SK-N-SH (cell line): ENCODE measurements around the gene OGFR. TPM values are rescaled to one million over a fixed set of nuclear protein-coding genes. Genes with fewer than 3 reads are reported as not detected.

Experiments
- CTCF ChIA-PET: fragments of 300-600, 350-600 bp; formaldehyde crosslinking; extraction: SDS; loops from one replicate; lab custom pipeline; 2021; lab: Yijun Ruan, JAX
- POLR2A ChIA-PET: fragments of 350-600 bp; sonication (Branson Sonifier 250); formaldehyde crosslinking; extraction: SDS; loops from one replicate; lab custom pipeline; 2020; ENCODE audit warnings: antibody characterized with exemption, inconsistent platforms; lab: Yijun Ruan, JAX
- DNase-seq: peaks from one replicate; pipeline ENCODE4 v3.0.0; 2012
- H2AFZ ChIP-seq: fragments of 200-600 bp; sonication (generic); 2 replicates; pipeline ENCODE4 v1.8.1; 2016; ENCODE audit warnings: antibody characterized with exemption, mild to moderate bottlenecking, low read depth
- H3F3A ChIP-seq: fragments of 200-600 bp; sonication (generic); replicated peaks from 2 replicates; pipeline ENCODE3; 2016; ENCODE audit warnings: antibody characterized with exemption, mild to moderate bottlenecking; ENCODE audit not compliant: insufficient read depth
- H3K27ac ChIP-seq, 2 experiments: fragments of 200-500 bp in 1 of 2; fragments of 200-600 bp in 1 of 2; sonication (Bioruptor generic) in 1 of 2; sonication (generic), shearing (Covaris generic) in 1 of 2; 2 replicates each; pipeline versions ENCODE4 v1.5.1 to v1.6.1; 2014 to 2016; ENCODE audit warnings: low read depth in 2 of 2, inconsistent platforms in 1 of 2, low read length in 1 of 2, mild to moderate bottlenecking in 1 of 2, mixed read lengths in 1 of 2
- H3K27me3 ChIP-seq: fragments of 200-600 bp; sonication (generic), shearing (Covaris generic); 2 replicates; pipeline ENCODE4 v1.6.1; 2016; ENCODE audit warnings: mixed run types; ENCODE audit not compliant: insufficient read depth
- H3K36me3 ChIP-seq, 2 experiments: fragments of 200-500 bp in 1 of 2; fragments of 200-600 bp in 1 of 2; sonication (Bioruptor generic) in 1 of 2; sonication (generic) in 1 of 2; replicated peaks in 1 of 2; 2 replicates each; pipeline versions ENCODE3 to v1.5.1; 2014 to 2016; ENCODE audit warnings: low read length in 1 of 2, mild to moderate bottlenecking in 1 of 2; ENCODE audit not compliant: insufficient read depth in 2 of 2, control insufficient read depth in 1 of 2
- H3K4me1 ChIP-seq, 2 experiments: fragments of 200-500 bp in 1 of 2; fragments of 200-600 bp in 1 of 2; sonication (Bioruptor generic) in 1 of 2; sonication (generic), shearing (Covaris generic) in 1 of 2; 2 replicates each; pipeline versions ENCODE4 v1.5.1 to v1.6.1; 2014 to 2016; ENCODE audit warnings: low read depth in 1 of 2, low read length in 1 of 2, mixed run types in 1 of 2; ENCODE audit not compliant: insufficient read depth in 2 of 2, control insufficient read depth in 1 of 2
- H3K4me2 ChIP-seq: fragments of 200-600 bp; sonication (generic), shearing (Covaris generic); 2 replicates; pipeline ENCODE4 v1.6.1; 2017; ENCODE audit warnings: mixed run types
- H3K4me3 ChIP-seq, 2 experiments: fragments of 200-500 bp in 1 of 2; fragments of 200-600 bp in 1 of 2; sonication (Bioruptor generic) in 1 of 2; sonication (generic), shearing (Covaris generic) in 1 of 2; 2 replicates each; pipeline versions ENCODE4 v1.5.1 to v1.8.1; 2014 to 2016; ENCODE audit warnings: low read depth in 2 of 2, inconsistent platforms in 1 of 2, low read length in 1 of 2, mild to moderate bottlenecking in 1 of 2, mixed read lengths in 1 of 2, moderate library complexity in 1 of 2
- H3K79me2 ChIP-seq: fragments of 200-600 bp; sonication (generic); 2 replicates; pipeline ENCODE4 v1.8.1; 2017; ENCODE audit warnings: mild to moderate bottlenecking; ENCODE audit not compliant: insufficient read depth
- H3K9ac ChIP-seq: fragments of 200-600 bp; sonication (generic); 2 replicates; pipeline ENCODE4 v1.6.1; 2017; ENCODE audit warnings: mixed run types
- H3K9me2 ChIP-seq: fragments of 200-600 bp; sonication (generic); 2 replicates; pipeline ENCODE4 v1.6.1; 2017; ENCODE audit warnings: mixed run types
- H3K9me3 ChIP-seq: fragments of 200-600 bp; sonication (generic); 2 replicates; pipeline ENCODE4 v1.6.1; 2017; ENCODE audit warnings: mixed run types, mild to moderate bottlenecking, moderate library complexity
- H4K20me1 ChIP-seq: fragments of 200-600 bp; sonication (generic); 2 replicates; pipeline ENCODE4 v1.6.1; 2017; ENCODE audit warnings: mild to moderate bottlenecking, mixed run types; ENCODE audit not compliant: insufficient read depth
- CHD2 ChIP-seq: fragments of 150-350 bp; IDR thresholded peaks from 2 replicates; pipeline ENCODE4 v1.6.1; 2018; ENCODE audit warnings: low read length; ENCODE audit not compliant: partially characterized antibody
- EZH2phosphoT487 ChIP-seq: fragments of 200-600 bp; sonication (generic); IDR thresholded peaks from 2 replicates; pipeline ENCODE4 v1.6.1; 2017; ENCODE audit warnings: low read depth, mixed run types, mild to moderate bottlenecking, antibody characterized with exemption, moderate library complexity, borderline replicate concordance
- FOSL2 ChIP-seq: IDR thresholded peaks from 2 replicates; pipeline ENCODE4 v1.4.0; 2012; ENCODE audit warnings: low read depth, mild to moderate bottlenecking, moderate library complexity, borderline replicate concordance
- GATA2 ChIP-seq: sonication (generic); formaldehyde crosslinking; IDR thresholded peaks from 2 replicates; pipeline ENCODE4 v1.5.0; 2020; ENCODE audit warnings: mild to moderate bottlenecking, missing genetic modification reagents
- MEF2A ChIP-seq: IDR thresholded peaks from 2 replicates; pipeline ENCODE4 v1.4.0; 2012; ENCODE audit warnings: low read depth, borderline replicate concordance
- NFIC ChIP-seq: IDR thresholded peaks from 2 replicates; pipeline ENCODE4 v1.4.0; 2012; ENCODE audit warnings: borderline replicate concordance
- POLR2AphosphoS5 ChIP-seq: IDR thresholded peaks from 2 replicates; pipeline ENCODE4 v1.6.1; 2012; ENCODE audit warnings: low read depth, low read length
- RAD21 ChIP-seq: IDR thresholded peaks from 2 replicates; pipeline ENCODE4 v1.6.1; 2012; ENCODE audit warnings: mild to moderate bottlenecking, low read length
- RCOR1 ChIP-seq: fragments of 150-350 bp; IDR thresholded peaks from 2 replicates; pipeline ENCODE4 v1.6.1; 2017; ENCODE audit warnings: antibody characterized with exemption, low read length
- RXRA ChIP-seq: IDR thresholded peaks from 2 replicates; pipeline ENCODE4 v1.4.0; 2012; ENCODE audit warnings: low read depth, mild to moderate bottlenecking, borderline replicate concordance
- TCF12 ChIP-seq: IDR thresholded peaks from 2 replicates; pipeline ENCODE4 v1.4.0; 2012
- WGBS: methylation state at CpG from one replicate; pipeline ENCODE4 v1.1.6; 2017; ENCODE audit warnings: low lambda C conversion rate; 5-methylcytosine and 5-hydroxymethylcytosine counted together
- polyA plus RNA-seq, 3 experiments: library from polyadenylated mRNA; depleted of rRNA; stranded (reverse); fragments of >200 nt; gene quantifications; 2 replicates each; pipeline ENCODE4 v1.2.3, GENCODE V29; 2012
- TF ChIP-seq, protein P1 (sequence below): IDR thresholded peaks from 2 replicates; pipeline ENCODE4 v1.4.0; 2012; ENCODE audit warnings: low read depth, borderline replicate concordance
- TF ChIP-seq, protein P2 (sequence below): fragments of 200-600 bp; sonication (generic); IDR thresholded peaks from 2 replicates; pipeline ENCODE4 v1.6.1; 2017; ENCODE audit warnings: antibody characterized with exemption, mild to moderate bottlenecking, moderate library complexity
- TF ChIP-seq, protein P3 (sequence below): IDR thresholded peaks from 2 replicates; pipeline ENCODE4; 2012
- TF ChIP-seq, protein P4 (sequence below): fragments of 150-350 bp; IDR thresholded peaks from 2 replicates; pipeline ENCODE4 v1.6.1; 2016; ENCODE audit warnings: mild to moderate bottlenecking, low read depth, low read length

Gene OGFR
- polyA plus RNA-seq, 1 of the 3 experiments (the other 2 are of a cell fraction) = 60.8 TPM

DNA sequence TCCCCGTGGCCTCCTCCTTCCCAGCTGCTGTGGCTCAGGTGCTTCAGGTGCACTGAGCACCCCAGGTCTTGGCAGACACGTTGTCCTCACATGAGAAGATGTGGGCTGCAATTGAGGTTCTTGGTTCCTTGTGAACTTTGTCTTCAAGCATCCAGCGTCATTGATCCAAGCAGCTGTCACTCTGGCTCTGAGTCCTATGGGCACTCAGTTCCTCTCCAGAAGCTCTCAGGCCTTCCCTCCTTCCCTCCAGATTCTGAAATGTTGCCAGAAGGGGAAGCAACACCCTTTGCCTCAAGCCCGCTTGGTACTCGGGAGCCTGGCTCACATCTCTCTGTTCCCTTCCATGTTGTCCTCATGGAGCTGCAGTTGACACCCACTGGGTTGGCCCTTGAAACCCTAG, 16.8 kb upstream of the OGFR start:
- 84% methylated on average over 5 of the region's 5 CpGs for WGBS
- no peaks in the 10 kb centered on the region for H3K9me2 ChIP-seq
- peaks cover 14% of the 10 kb centered on the region for H3F3A ChIP-seq
- no peaks in the 10 kb centered on the region for H3K27me3 ChIP-seq
- H3K79me2 ChIP-seq = no peaks in the 10 kb centered on the region
- no peaks in the 10 kb centered on the region for H3K9me3 ChIP-seq
- H3K27ac ChIP-seq = no peak overlapping the region
- no peak overlapping the region for H3K9ac ChIP-seq
- CTCF ChIA-PET = interaction anchor here (0.8 to 9.4 kb wide), 8 partner anchors 8 to 288 kb away, joined by 3 to 162 read pairs (median 4); no protein-coding TSS in a partner anchor
- peaks cover 3 to 32% of the 10 kb centered on the region in 2 experiments; a peak in 2 of 4 replicates for H3K4me1 ChIP-seq
- H2AFZ ChIP-seq = no peak overlapping the region
- POLR2A ChIA-PET = no interaction called here
- no peak overlapping the region for H3K4me2 ChIP-seq
- H3K4me3 ChIP-seq = no peak overlapping the region
- no peak for DNase-seq
- H4K20me1 ChIP-seq = no peaks in the 10 kb centered on the region
- H3K36me3 ChIP-seq = no peaks in the 10 kb centered on the region
- TF ChIP-seq GATA2 (CRISPR knock-in tag) (no peak), POLR2AphosphoS5 (no peak), RXRA (no peak), FOSL2 (no peak), RCOR1 (no peak), MEF2A (no peak), NFIC (no peak)
- TF ChIP-seq, protein P1, sequence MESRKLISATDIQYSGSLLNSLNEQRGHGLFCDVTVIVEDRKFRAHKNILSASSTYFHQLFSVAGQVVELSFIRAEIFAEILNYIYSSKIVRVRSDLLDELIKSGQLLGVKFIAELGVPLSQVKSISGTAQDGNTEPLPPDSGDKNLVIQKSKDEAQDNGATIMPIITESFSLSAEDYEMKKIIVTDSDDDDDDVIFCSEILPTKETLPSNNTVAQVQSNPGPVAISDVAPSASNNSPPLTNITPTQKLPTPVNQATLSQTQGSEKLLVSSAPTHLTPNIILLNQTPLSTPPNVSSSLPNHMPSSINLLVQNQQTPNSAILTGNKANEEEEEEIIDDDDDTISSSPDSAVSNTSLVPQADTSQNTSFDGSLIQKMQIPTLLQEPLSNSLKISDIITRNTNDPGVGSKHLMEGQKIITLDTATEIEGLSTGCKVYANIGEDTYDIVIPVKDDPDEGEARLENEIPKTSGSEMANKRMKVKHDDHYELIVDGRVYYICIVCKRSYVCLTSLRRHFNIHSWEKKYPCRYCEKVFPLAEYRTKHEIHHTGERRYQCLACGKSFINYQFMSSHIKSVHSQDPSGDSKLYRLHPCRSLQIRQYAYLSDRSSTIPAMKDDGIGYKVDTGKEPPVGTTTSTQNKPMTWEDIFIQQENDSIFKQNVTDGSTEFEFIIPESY = no peak
- TF ChIP-seq, protein P2, sequence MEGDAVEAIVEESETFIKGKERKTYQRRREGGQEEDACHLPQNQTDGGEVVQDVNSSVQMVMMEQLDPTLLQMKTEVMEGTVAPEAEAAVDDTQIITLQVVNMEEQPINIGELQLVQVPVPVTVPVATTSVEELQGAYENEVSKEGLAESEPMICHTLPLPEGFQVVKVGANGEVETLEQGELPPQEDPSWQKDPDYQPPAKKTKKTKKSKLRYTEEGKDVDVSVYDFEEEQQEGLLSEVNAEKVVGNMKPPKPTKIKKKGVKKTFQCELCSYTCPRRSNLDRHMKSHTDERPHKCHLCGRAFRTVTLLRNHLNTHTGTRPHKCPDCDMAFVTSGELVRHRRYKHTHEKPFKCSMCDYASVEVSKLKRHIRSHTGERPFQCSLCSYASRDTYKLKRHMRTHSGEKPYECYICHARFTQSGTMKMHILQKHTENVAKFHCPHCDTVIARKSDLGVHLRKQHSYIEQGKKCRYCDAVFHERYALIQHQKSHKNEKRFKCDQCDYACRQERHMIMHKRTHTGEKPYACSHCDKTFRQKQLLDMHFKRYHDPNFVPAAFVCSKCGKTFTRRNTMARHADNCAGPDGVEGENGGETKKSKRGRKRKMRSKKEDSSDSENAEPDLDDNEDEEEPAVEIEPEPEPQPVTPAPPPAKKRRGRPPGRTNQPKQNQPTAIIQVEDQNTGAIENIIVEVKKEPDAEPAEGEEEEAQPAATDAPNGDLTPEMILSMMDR = no peak
- TF ChIP-seq, protein P3, sequence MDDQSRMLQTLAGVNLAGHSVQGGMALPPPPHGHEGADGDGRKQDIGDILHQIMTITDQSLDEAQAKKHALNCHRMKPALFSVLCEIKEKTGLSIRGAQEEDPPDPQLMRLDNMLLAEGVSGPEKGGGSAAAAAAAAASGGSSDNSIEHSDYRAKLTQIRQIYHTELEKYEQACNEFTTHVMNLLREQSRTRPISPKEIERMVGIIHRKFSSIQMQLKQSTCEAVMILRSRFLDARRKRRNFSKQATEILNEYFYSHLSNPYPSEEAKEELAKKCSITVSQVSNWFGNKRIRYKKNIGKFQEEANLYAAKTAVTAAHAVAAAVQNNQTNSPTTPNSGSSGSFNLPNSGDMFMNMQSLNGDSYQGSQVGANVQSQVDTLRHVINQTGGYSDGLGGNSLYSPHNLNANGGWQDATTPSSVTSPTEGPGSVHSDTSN = no peak

DNA sequence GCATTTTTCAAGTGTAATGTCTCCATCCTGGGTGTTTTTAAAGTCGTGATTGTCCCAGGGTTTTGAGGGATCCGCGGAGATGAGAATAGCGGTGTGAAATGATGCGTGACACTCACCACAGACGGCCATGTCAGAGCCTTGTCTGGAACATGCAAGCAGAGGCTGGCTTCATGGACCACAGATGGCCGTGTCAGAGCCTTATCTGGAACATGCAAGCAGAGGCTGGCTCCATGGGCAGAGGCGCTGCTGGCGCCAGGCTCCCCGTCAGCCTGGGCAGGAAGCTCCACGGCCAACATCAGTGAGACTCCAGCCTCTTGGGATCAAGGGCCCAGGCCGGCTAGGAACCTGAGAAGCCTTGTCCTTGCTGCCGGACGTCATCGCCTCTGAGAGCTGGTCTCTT, 16.0 kb upstream of the OGFR start:
- 86% methylated on average over 14 of the region's 15 CpGs for WGBS
- no peak overlapping the region for H2AFZ ChIP-seq
- no peaks in the 10 kb centered on the region for H3K9me3 ChIP-seq
- H3K36me3 ChIP-seq = no peaks in the 10 kb centered on the region
- H3K4me1 ChIP-seq = peaks cover 6 to 29% of the 10 kb centered on the region in 2 experiments; a peak in 3 of 4 replicates
- TF ChIP-seq RXRA (no peak), EZH2phosphoT487 (no peak), TCF12 (no peak), POLR2AphosphoS5 (no peak), CHD2 (no peak), RAD21 (no peak)
- TF ChIP-seq, protein P3 = no peak
- TF ChIP-seq, protein P4, sequence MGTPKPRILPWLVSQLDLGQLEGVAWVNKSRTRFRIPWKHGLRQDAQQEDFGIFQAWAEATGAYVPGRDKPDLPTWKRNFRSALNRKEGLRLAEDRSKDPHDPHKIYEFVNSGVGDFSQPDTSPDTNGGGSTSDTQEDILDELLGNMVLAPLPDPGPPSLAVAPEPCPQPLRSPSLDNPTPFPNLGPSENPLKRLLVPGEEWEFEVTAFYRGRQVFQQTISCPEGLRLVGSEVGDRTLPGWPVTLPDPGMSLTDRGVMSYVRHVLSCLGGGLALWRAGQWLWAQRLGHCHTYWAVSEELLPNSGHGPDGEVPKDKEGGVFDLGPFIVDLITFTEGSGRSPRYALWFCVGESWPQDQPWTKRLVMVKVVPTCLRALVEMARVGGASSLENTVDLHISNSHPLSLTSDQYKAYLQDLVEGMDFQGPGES = no peak
- TF ChIP-seq, all 33 proteins: peak for 0
- no peaks in the 10 kb centered on the region for H3K27me3 ChIP-seq
- H3K9ac ChIP-seq = no peak overlapping the region
- H3K9me2 ChIP-seq = no peaks in the 10 kb centered on the region
- no peak overlapping the region for H3K4me3 ChIP-seq
- H4K20me1 ChIP-seq = no peaks in the 10 kb centered on the region
- no peaks in the 10 kb centered on the region for H3K79me2 ChIP-seq
- CTCF ChIA-PET = interaction anchor here (0.7 to 9.4 kb wide), 12 partner anchors 8 to 369 kb away, joined by 3 to 162 read pairs (median 3); no protein-coding TSS in a partner anchor
- POLR2A ChIA-PET = no interaction called here
- no peak for DNase-seq
- peaks cover 14% of the 10 kb centered on the region for H3F3A ChIP-seq
- H3K27ac ChIP-seq = no peak overlapping the region
- H3K4me2 ChIP-seq = no peak overlapping the region
